GM23338 (cell line): Measurements from ENCODE around the gene ROBO3. TPM values are rescaled to one million over a fixed set of nuclear protein-coding genes. Genes with fewer than 3 reads are reported as not detected.

Experiments used
- ATAC-seq: fragments of 200-7000 bp; cut with Tn5 transposase; 3 replicates; pipeline ENCODE4 v1.9.1; 2020
- DNase-seq: peaks from one replicate; pipeline ENCODE4 v3.0.0-alpha.2; 2015; ENCODE audit warnings: low spot score
- H2AFZ ChIP-seq: fragments of 200-600 bp; sonication (generic); 2 replicates; pipeline ENCODE4 v1.8.0; 2016; ENCODE audit warnings: antibody characterized with exemption, mild to moderate bottlenecking, moderate library complexity
- H3F3A ChIP-seq: fragments of 200-600 bp; sonication (generic); replicated peaks from 2 replicates; pipeline ENCODE4 v1.8.0; 2017; ENCODE audit warnings: antibody characterized with exemption, mixed run types, low read depth
- H3K27ac ChIP-seq: fragments of 200-600 bp; sonication (generic); 2 replicates; pipeline ENCODE4 v1.6.1; 2016; ENCODE audit warnings: low read depth
- H3K27me3 ChIP-seq: fragments of 200-600 bp; sonication (generic); 2 replicates; pipeline ENCODE4 v1.8.0; 2016; ENCODE audit warnings: mild to moderate bottlenecking, mixed run types, moderate library complexity; ENCODE audit not compliant: insufficient read depth
- H3K36me3 ChIP-seq: fragments of 200-600 bp; sonication (generic); 2 replicates; pipeline ENCODE4 v1.8.0; 2016; ENCODE audit warnings: mild to moderate bottlenecking; ENCODE audit not compliant: insufficient read depth
- H3K4me1 ChIP-seq: fragments of 200-600 bp; sonication (generic); 2 replicates; pipeline ENCODE4 v1.8.0; 2016; ENCODE audit warnings: mild to moderate bottlenecking, moderate library complexity; ENCODE audit not compliant: insufficient read depth
- H3K4me2 ChIP-seq: fragments of 200-600 bp; sonication (generic); 2 replicates; pipeline ENCODE4 v1.7.1; 2017; ENCODE audit warnings: mixed run types
- H3K4me3 ChIP-seq: fragments of 200-600 bp; sonication (generic); 2 replicates; pipeline ENCODE4 v1.6.1; 2016; ENCODE audit warnings: mixed run types
- H3K79me2 ChIP-seq: fragments of 200-600 bp; sonication (generic); replicated peaks from 2 replicates; pipeline ENCODE4 v1.8.0; 2017; ENCODE audit warnings: mild to moderate bottlenecking; ENCODE audit not compliant: insufficient read depth
- H3K9me2 ChIP-seq: fragments of 200-600 bp; sonication (generic); 2 replicates; pipeline ENCODE4 v1.8.0; 2017; ENCODE audit not compliant: insufficient read depth
- H4K20me1 ChIP-seq: fragments of 200-600 bp; sonication (generic); replicated peaks from 2 replicates; pipeline ENCODE4 v1.8.0; 2017; ENCODE audit warnings: mild to moderate bottlenecking; ENCODE audit not compliant: insufficient read depth
- H3K27ac Mint-ChIP-seq: 2 replicates; pipeline ENCODE4 v1.8.0; 2020; ENCODE audit warnings: inconsistent platforms, mild to moderate bottlenecking, moderate library complexity, mixed read lengths
- H3K27me3 Mint-ChIP-seq: 3 replicates; pipeline ENCODE4 v1.8.0; 2022; ENCODE audit warnings: low read depth, mild to moderate bottlenecking, moderate library complexity, mixed read lengths, inconsistent platforms; ENCODE audit not compliant: insufficient read depth, poor library complexity
- H3K36me3 Mint-ChIP-seq: 3 replicates; pipeline ENCODE4 v1.8.0; 2021; ENCODE audit warnings: low read depth, mild to moderate bottlenecking, inconsistent platforms, moderate library complexity, mixed read lengths
- H3K4me1 Mint-ChIP-seq: 3 replicates; pipeline ENCODE4 v1.8.0; 2020; ENCODE audit warnings: mild to moderate bottlenecking, inconsistent platforms, mixed read lengths
- H3K4me3 Mint-ChIP-seq: 3 replicates; pipeline ENCODE4 v1.8.0; 2021; ENCODE audit warnings: moderate library complexity, mild to moderate bottlenecking, inconsistent platforms, mixed read lengths
- H3K9me3 Mint-ChIP-seq: 3 replicates; pipeline ENCODE4 v1.8.0; 2020; ENCODE audit warnings: moderate library complexity, mild to moderate bottlenecking, inconsistent platforms, mixed read lengths
- CREB1 ChIP-seq: fragments of 250-450 bp; sonication (Bioruptor Pico); IDR thresholded peaks from 2 replicates; pipeline ENCODE4 v1.5.0; 2020; ENCODE audit warnings: low read depth, mild to moderate bottlenecking, moderate library complexity
- CTCF ChIP-seq, 2 experiments: fragments of 200-600 bp in 1 of 2; sonication (generic) in 1 of 2; conservative IDR thresholded peaks; 2 replicates each; pipeline versions ENCODE4 v1.5.1 to v1.6.1; 2016 to 2017; ENCODE audit warnings: antibody characterized with exemption in 2 of 2, low read depth in 2 of 2, mild to moderate bottlenecking in 2 of 2, moderate library complexity in 1 of 2
- ETS1 ChIP-seq: IDR thresholded peaks from 2 replicates; pipeline ENCODE4 v1.6.1; 2016; ENCODE audit warnings: antibody characterized with exemption
- EZH2 ChIP-seq: fragments of 200-600 bp; sonication (generic); IDR thresholded peaks from one replicate; pipeline ENCODE4 v1.8.0; 2017; ENCODE audit warnings: antibody characterized with exemption, mild to moderate bottlenecking, low read depth; ENCODE audit not compliant: unreplicated experiment
- EZH2phosphoT487 ChIP-seq: fragments of 200-600 bp; sonication (generic); IDR thresholded peaks from one replicate; pipeline ENCODE4 v1.8.1; 2018; ENCODE audit warnings: antibody characterized with exemption; ENCODE audit not compliant: unreplicated experiment
- JUNB ChIP-seq: IDR thresholded peaks from one replicate; pipeline ENCODE4 v1.6.1; 2016; ENCODE audit warnings: antibody characterized with exemption; ENCODE audit not compliant: unreplicated experiment
- NANOG ChIP-seq: IDR thresholded peaks from 2 replicates; pipeline ENCODE4 v1.6.1; 2016; ENCODE audit warnings: antibody characterized with exemption, borderline replicate concordance
- POLR2AphosphoS5 ChIP-seq: IDR thresholded peaks from 2 replicates; pipeline ENCODE4 v1.6.1; 2016; ENCODE audit warnings: antibody characterized with exemption, low read depth
- REST ChIP-seq: IDR thresholded peaks from one replicate; pipeline ENCODE4 v1.6.1; 2018; ENCODE audit warnings: antibody characterized with exemption; ENCODE audit not compliant: unreplicated experiment
- STAT1 ChIP-seq: IDR thresholded peaks from one replicate; pipeline ENCODE4 v1.6.1; 2016; ENCODE audit warnings: antibody characterized with exemption; ENCODE audit not compliant: unreplicated experiment
- ZNF114 ChIP-seq: fragments of 250-450 bp; sonication (Bioruptor Pico); IDR thresholded peaks from 2 replicates; pipeline ENCODE4 v1.5.0; 2020; ENCODE audit warnings: mild to moderate bottlenecking, moderate library complexity
- ZNF331 ChIP-seq: fragments of 250-450 bp; sonication (Bioruptor Pico); IDR thresholded peaks from 2 replicates; pipeline ENCODE4 v1.5.0; 2020; ENCODE audit warnings: low read depth, mild to moderate bottlenecking, moderate library complexity
- ZNF462 ChIP-seq: fragments of 250-450 bp; sonication (Bioruptor Pico); IDR thresholded peaks from 2 replicates; pipeline ENCODE4 v1.5.0; 2020; ENCODE audit warnings: mild to moderate bottlenecking, moderate library complexity
- polyA plus RNA-seq: library from polyadenylated mRNA; unstranded; fragments of >200 nt; fragmentation: Nextera tagmentation; extraction: Ambion mirVana; gene quantifications from 2 replicates; pipeline ENCODE4 v1.2.1, GENCODE V29; 2016
- total RNA-seq: library from RNA; depleted of rRNA; stranded (reverse); fragments of >200 nt; shearing (Covaris generic); gene quantifications from 2 replicates; pipeline ENCODE4 v1.2.3, GENCODE V29; 2014

The ROBO3 gene
- total and polyA plus RNA-seq, 2 experiments from 2014 or later = 17.0 to 21.4 TPM

GRCh38 chr11:124922831-124923230 is 57.6 kb downstream of the ROBO3 start:
- peaks cover 64% of the 10 kb centered on the region for H3K27me3 ChIP-seq
- no peaks in the 10 kb centered on the region; the same call in 2 of the 3 replicates for H3K36me3 Mint-ChIP-seq
- H3F3A ChIP-seq = 0 out of 2 replicates have a peak, but pooled peaks cover 3% of the 10 kb centered on the region
- peaks cover 19% of the 10 kb centered on the region for H3K9me3 Mint-ChIP-seq
- H3K79me2 ChIP-seq = no peaks in the 10 kb centered on the region
- no peaks in the 10 kb centered on the region for H3K4me1 Mint-ChIP-seq
- H3K4me2 ChIP-seq = no peak overlapping the region
- H3K27ac ChIP-seq = no peak overlapping the region
- TF ChIP-seq ZNF462 (CRISPR knock-in tag) = no peak
- TF ChIP-seq ZNF114 (CRISPR knock-in tag) = no peak
- no peak for TF ChIP-seq CTCF (conservative IDR thresholded peaks at IDR 0.05; ENCODE audit: low read depth in 2 of 2)
- TF ChIP-seq ZNF331 (CRISPR knock-in tag) = no peak
- no peak for TF ChIP-seq NANOG
- no peak for TF ChIP-seq EZH2phosphoT487
- no peak for TF ChIP-seq CREB1 (CRISPR knock-in tag)
- TF ChIP-seq JUNB = no peak
- TF ChIP-seq EZH2 = no peak
- no peak for TF ChIP-seq REST
- TF ChIP-seq STAT1 = no peak
- no peak for TF ChIP-seq ETS1
- no peak for TF ChIP-seq POLR2AphosphoS5
- H3K4me3 Mint-ChIP-seq = no peak overlapping the region; the same call in 2 of the 3 replicates
- H3K4me1 ChIP-seq = no peaks in the 10 kb centered on the region
- no peaks in the 10 kb centered on the region for H4K20me1 ChIP-seq
- ATAC-seq (no peak), DNase-seq (no peak)
- no peak overlapping the region for H3K4me3 ChIP-seq
- no peaks in the 10 kb centered on the region for H3K36me3 ChIP-seq
- peaks cover 9% of the 10 kb centered on the region; the same call in 1 of the 2 replicates for H3K9me2 ChIP-seq
- peaks cover 47% of the 10 kb centered on the region for H3K27me3 Mint-ChIP-seq
- H3K27ac Mint-ChIP-seq = no peak overlapping the region
- H2AFZ ChIP-seq = no peak overlapping the region
